Mesodermal cell (in vitro differentiated cells): ENCODE data around the gene HS1BP3.

Experiments
- H3K27ac ChIP-seq: 2 replicates; pipeline ENCODE4 v1.7.0; 2013; ENCODE audit warnings: mild to moderate bottlenecking, low read depth, low read length, moderate library complexity; ENCODE audit not compliant: severe bottlenecking
- H3K36me3 ChIP-seq: 2 replicates; pipeline ENCODE4 v1.7.1; 2013; ENCODE audit warnings: mild to moderate bottlenecking, low read length, moderate library complexity; ENCODE audit not compliant: control insufficient read depth, insufficient read depth
- H3K4me1 ChIP-seq: one replicate; pipeline ENCODE4 v1.7.1; 2013; ENCODE audit warnings: mild to moderate bottlenecking, low read length; ENCODE audit not compliant: insufficient read depth, control insufficient read depth, poor library complexity, severe bottlenecking
- H3K4me3 ChIP-seq: 2 replicates; pipeline ENCODE4 v1.7.0; 2013; ENCODE audit warnings: low read length, control low read depth, mild to moderate bottlenecking; ENCODE audit not compliant: insufficient read depth, poor library complexity, severe bottlenecking; ENCODE audit errors: extremely low read depth
- H3K9me3 ChIP-seq: 2 replicates; pipeline ENCODE4 v1.7.1; 2013; ENCODE audit warnings: mild to moderate bottlenecking, low read length, moderate library complexity; ENCODE audit not compliant: control insufficient read depth
- WGBS, 2 experiments: methylation state at CpG; one replicate each; pipeline ENCODE4 v1.1.5; 2013; ENCODE audit warnings: missing lambda C conversion rate in 2 of 2; ENCODE audit not compliant: insufficient coverage in 2 of 2; 5-methylcytosine and 5-hydroxymethylcytosine counted together

Gene HS1BP3

GRCh38 chr2:20589975-20590703 lies 60.8 kb downstream of the HS1BP3 start:
- Histone ChIP-seq H3K4me3 (no peak overlapping the region), H3K9me3 (no peaks in the 10 kb centered on the region), H3K36me3 (no peaks in the 10 kb centered on the region), H3K4me1 (peaks cover 45% of the 10 kb centered on the region), H3K27ac (no peak overlapping the region)
- 86 to 88% methylated on average over 10 to 14 of the region's 14 CpGs for WGBS, 2 experiments

- Histone ChIP-seq H3K4me3 (no peak overlapping the region), H3K9me3 (no peaks in the 10 kb centered on the region), H3K4me1 (peaks cover 45% of the 10 kb centered on the region), H3K27ac (no peak overlapping the region), H3K36me3 (no peaks in the 10 kb centered on the region)
- WGBS, 2 experiments, result 88 to 94% methylated on average over 8 to 10 of the region's 11 CpGs
Measured at GRCh38 chr2:20588918-20589871, 61.7 kb downstream of the HS1BP3 start.

GRCh38 chr2:20585710-20586594 lies 64.9 kb downstream of the HS1BP3 start:
- H3K36me3 ChIP-seq, result no peaks in the 10 kb centered on the region
- 92 to 96% methylated on average over 14 to 17 of the region's 22 CpGs for WGBS, 2 experiments
- peaks cover 59% of the 10 kb centered on the region for H3K4me1 ChIP-seq
- H3K4me3 ChIP-seq, result no peak overlapping the region
- peaks cover 8% of the 10 kb centered on the region for H3K9me3 ChIP-seq
- H3K27ac ChIP-seq, result peak overlapping the region; percentile 98

- Histone ChIP-seq H3K36me3 (no peaks in the 10 kb centered on the region), H3K4me3 (no peak overlapping the region), H3K9me3 (peaks cover 8% of the 10 kb centered on the region), H3K4me1 (peaks cover 64% of the 10 kb centered on the region), H3K27ac (peak overlapping the region; percentile 98)
- WGBS, 2 experiments, result 80 to 84% methylated on average over 3 to 5 of the region's 5 CpGs
Measured at GRCh38 chr2:20585359-20585709, 65.6 kb downstream of the HS1BP3 start.

- H3K27ac ChIP-seq, result peak overlapping the region; percentile 98
- H3K4me1 ChIP-seq, result peaks cover 62% of the 10 kb centered on the region
- no peaks in the 10 kb centered on the region for H3K36me3 ChIP-seq
- no peak overlapping the region for H3K4me3 ChIP-seq
- WGBS, 2 experiments, result 60% methylated on average over 8 to 10 of the region's 11 CpGs
- peaks cover 8% of the 10 kb centered on the region for H3K9me3 ChIP-seq
Measured at GRCh38 chr2:20584399-20585358, 66.2 kb downstream of the HS1BP3 start.

- Histone ChIP-seq H3K4me1 (peaks cover 60% of the 10 kb centered on the region), H3K27ac (peak overlapping the region; percentile 98)
- 71 to 75% methylated on average over 2 to 3 of the region's 3 CpGs for WGBS, 2 experiments
Measured at GRCh38 chr2:20584045-20584398, 66.9 kb downstream of the HS1BP3 start.

GRCh38 chr2:20583425-20583881 lies 67.4 kb downstream of the HS1BP3 start:
- Histone ChIP-seq H3K9me3 (peaks cover 8% of the 10 kb centered on the region), H3K4me1 (peaks cover 64% of the 10 kb centered on the region), H3K36me3 (no peaks in the 10 kb centered on the region), H3K27ac (peak overlapping the region; percentile 98), H3K4me3 (no peak overlapping the region)
- WGBS, 2 experiments, result 94 to 98% methylated on average over 5 to 6 of the region's 7 CpGs

More at GRCh38 chr2:20584045-20584398, 66.9 kb downstream of the HS1BP3 start:
- peaks cover 8% of the 10 kb centered on the region for H3K9me3 ChIP-seq
- H3K36me3 ChIP-seq, result no peaks in the 10 kb centered on the region
- H3K4me3 ChIP-seq, result no peak overlapping the region

- Histone ChIP-seq H3K4me1 (peaks cover 72% of the 10 kb centered on the region), H3K36me3 (no peaks in the 10 kb centered on the region), H3K9me3 (peaks cover 8% of the 10 kb centered on the region), H3K4me3 (no peak overlapping the region), H3K27ac (peak overlapping the region; percentile 98)
- WGBS, 2 experiments, result 83 to 91% methylated on average over 5 of the region's 5 CpGs
Measured at GRCh38 chr2:20582600-20583221, 68.2 kb downstream of the HS1BP3 start.

- peak overlapping the region; percentile 23 for H3K27ac ChIP-seq
- H3K4me3 ChIP-seq, result no peak overlapping the region
- 79 to 100% methylated on average over 2 to 3 of the region's 4 CpGs for WGBS, 2 experiments
- no peaks in the 10 kb centered on the region for H3K36me3 ChIP-seq
- peaks cover 84% of the 10 kb centered on the region for H3K4me1 ChIP-seq
- peaks cover 8% of the 10 kb centered on the region for H3K9me3 ChIP-seq
Measured at GRCh38 chr2:20580690-20581437, 70.0 kb downstream of the HS1BP3 start.
